ENCODE data around the gene RBM33. TPM values are rescaled to one million over a fixed set of nuclear protein-coding genes. Genes with fewer than 3 reads are reported as not detected.

The RBM33 gene
- total RNA-seq, 1 donor from 2014 or later: 67.2 TPM

GRCh38 chr7:155727616-155728015, 83.2 kb downstream of the RBM33 start:
- no peaks in the 10 kb centered on the region for H3K9me3 Mint-ChIP-seq
- H3K27me3 Mint-ChIP-seq: no peaks in the 10 kb centered on the region
- no peak overlapping the region for H3K27ac Mint-ChIP-seq
- TF ChIP-seq, protein P1, sequence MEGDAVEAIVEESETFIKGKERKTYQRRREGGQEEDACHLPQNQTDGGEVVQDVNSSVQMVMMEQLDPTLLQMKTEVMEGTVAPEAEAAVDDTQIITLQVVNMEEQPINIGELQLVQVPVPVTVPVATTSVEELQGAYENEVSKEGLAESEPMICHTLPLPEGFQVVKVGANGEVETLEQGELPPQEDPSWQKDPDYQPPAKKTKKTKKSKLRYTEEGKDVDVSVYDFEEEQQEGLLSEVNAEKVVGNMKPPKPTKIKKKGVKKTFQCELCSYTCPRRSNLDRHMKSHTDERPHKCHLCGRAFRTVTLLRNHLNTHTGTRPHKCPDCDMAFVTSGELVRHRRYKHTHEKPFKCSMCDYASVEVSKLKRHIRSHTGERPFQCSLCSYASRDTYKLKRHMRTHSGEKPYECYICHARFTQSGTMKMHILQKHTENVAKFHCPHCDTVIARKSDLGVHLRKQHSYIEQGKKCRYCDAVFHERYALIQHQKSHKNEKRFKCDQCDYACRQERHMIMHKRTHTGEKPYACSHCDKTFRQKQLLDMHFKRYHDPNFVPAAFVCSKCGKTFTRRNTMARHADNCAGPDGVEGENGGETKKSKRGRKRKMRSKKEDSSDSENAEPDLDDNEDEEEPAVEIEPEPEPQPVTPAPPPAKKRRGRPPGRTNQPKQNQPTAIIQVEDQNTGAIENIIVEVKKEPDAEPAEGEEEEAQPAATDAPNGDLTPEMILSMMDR (conservative IDR thresholded peaks at IDR 0.05): no peak
- peaks cover 19% of the 10 kb centered on the region for H3K36me3 Mint-ChIP-seq
- DNase-seq (ENCODE audit: extremely low spot score, unreplicated experiment): no peak
- no peak overlapping the region for H3K4me3 Mint-ChIP-seq
- peaks cover 3% of the 10 kb centered on the region for H3K4me1 Mint-ChIP-seq (ENCODE audit: unreplicated experiment)

GRCh38 chr7:155728116-155728515, 83.7 kb downstream of the RBM33 start:
- no peaks in the 10 kb centered on the region for H3K27me3 Mint-ChIP-seq
- no peaks in the 10 kb centered on the region for H3K9me3 Mint-ChIP-seq
- no peak overlapping the region for H3K4me3 Mint-ChIP-seq
- H3K4me1 Mint-ChIP-seq (ENCODE audit: unreplicated experiment): peaks cover 3% of the 10 kb centered on the region
- H3K36me3 Mint-ChIP-seq: peaks cover 19% of the 10 kb centered on the region
- DNase-seq (ENCODE audit: extremely low spot score, unreplicated experiment): no peak
- TF ChIP-seq, protein P1 (conservative IDR thresholded peaks at IDR 0.05): no peak
- peak overlapping the region; percentile 14 for H3K27ac Mint-ChIP-seq

DNA sequence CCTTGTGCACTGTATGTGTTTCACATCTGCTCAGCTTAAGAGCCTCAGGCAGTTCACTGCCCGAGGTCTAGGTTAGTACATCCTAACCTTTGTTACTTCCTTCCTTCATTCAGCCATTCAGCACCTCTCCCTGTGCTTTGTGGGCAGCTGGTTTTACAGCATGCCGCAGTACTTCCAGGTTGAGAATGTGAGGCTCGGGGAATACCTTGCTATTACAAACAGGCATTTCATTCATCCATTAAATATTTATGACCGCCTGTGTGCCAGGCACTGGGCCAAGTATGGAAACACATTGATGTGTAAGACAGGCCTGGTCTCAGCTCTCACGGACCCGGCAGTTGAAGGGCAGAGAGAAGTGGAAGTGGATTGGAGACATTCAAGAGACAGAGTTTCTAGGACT, 85.4 kb downstream of the RBM33 start:
- peaks cover 3% of the 10 kb centered on the region for H3K4me1 Mint-ChIP-seq (ENCODE audit: unreplicated experiment)
- H3K9me3 Mint-ChIP-seq: no peaks in the 10 kb centered on the region
- H3K27ac Mint-ChIP-seq: peak overlapping the region; percentile 31

GRCh38 chr7:155731380-155731779, 86.9 kb downstream of the RBM33 start:
- TF ChIP-seq, protein P1 (conservative IDR thresholded peaks at IDR 0.05): no peak
- Mint-ChIP-seq H3K27ac (peak overlapping the region; percentile 54), H3K4me3 (no peak overlapping the region), H3K36me3 (peaks cover 15% of the 10 kb centered on the region), H3K27me3 (no peaks in the 10 kb centered on the region), H3K9me3 (no peaks in the 10 kb centered on the region), H3K4me1 (ENCODE audit: unreplicated experiment) (peaks cover 3% of the 10 kb centered on the region)
- no peak for DNase-seq (ENCODE audit: extremely low spot score, unreplicated experiment)

More for the DNA sequence above, 85.4 kb downstream of the RBM33 start:
- TF ChIP-seq, protein P1 (conservative IDR thresholded peaks at IDR 0.05): no peak
- no peaks in the 10 kb centered on the region for H3K27me3 Mint-ChIP-seq
- peaks cover 15% of the 10 kb centered on the region for H3K36me3 Mint-ChIP-seq
- no peak overlapping the region for H3K4me3 Mint-ChIP-seq
- DNase-seq (ENCODE audit: extremely low spot score, unreplicated experiment): no peak

DNA sequence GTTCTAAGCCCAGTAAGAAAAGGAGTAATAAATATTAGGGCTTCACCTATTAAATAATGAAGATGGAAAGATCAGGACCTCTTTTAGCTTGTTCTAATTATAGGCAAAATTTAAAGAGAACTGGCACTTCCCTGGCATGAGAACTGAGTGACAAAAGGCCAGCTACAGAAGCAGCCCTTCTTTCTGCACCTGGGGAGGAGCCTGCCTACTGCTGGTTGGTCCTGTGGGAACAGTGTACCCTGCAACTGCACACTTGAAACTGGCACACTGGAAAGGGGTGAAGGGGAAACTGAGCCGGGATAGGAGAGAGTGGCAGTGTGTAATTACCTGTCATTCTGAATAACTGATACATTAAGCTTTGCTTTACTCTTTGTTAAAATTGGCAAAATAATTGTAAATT, 87.4 kb downstream of the RBM33 start:
- Mint-ChIP-seq H3K36me3 (peaks cover 15% of the 10 kb centered on the region), H3K27me3 (no peaks in the 10 kb centered on the region), H3K27ac (peak overlapping the region; percentile 54), H3K9me3 (no peaks in the 10 kb centered on the region), H3K4me1 (ENCODE audit: unreplicated experiment) (peaks cover 3% of the 10 kb centered on the region), H3K4me3 (no peak overlapping the region)
- no peak for DNase-seq (ENCODE audit: extremely low spot score, unreplicated experiment)
- TF ChIP-seq, protein P1 (conservative IDR thresholded peaks at IDR 0.05): no peak

DNA sequence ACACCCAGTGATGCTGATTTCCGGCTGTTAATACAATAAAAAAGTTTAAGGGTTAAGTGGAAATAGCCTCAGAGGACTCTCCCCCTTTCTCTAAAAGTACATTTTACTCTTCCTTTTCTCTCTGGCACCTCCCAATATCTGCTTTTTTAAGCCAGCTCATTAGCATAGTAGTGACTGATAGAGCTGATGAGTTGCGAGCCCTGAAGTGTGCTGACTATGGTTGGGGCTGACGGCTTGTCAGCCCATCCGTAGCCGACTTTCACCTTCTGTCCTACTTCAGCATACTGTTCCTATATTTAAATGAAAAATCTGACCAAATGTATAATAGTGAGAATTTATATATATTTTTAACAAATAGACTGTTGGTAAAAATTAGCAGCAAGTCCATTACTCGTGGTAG, 87.8 kb downstream of the RBM33 start:
- H3K27ac Mint-ChIP-seq: no peak overlapping the region
- peaks cover 15% of the 10 kb centered on the region for H3K36me3 Mint-ChIP-seq
- DNase-seq (ENCODE audit: extremely low spot score, unreplicated experiment): no peak
- TF ChIP-seq, protein P1 (conservative IDR thresholded peaks at IDR 0.05): no peak
- no peaks in the 10 kb centered on the region for H3K9me3 Mint-ChIP-seq
- H3K4me1 Mint-ChIP-seq (ENCODE audit: unreplicated experiment): peaks cover 3% of the 10 kb centered on the region
- no peak overlapping the region for H3K4me3 Mint-ChIP-seq
- H3K27me3 Mint-ChIP-seq: no peaks in the 10 kb centered on the region

All from type B pancreatic cell (in vitro differentiated cells).